HG02610 (cell line): ENCODE data around the gene GRIN2A.

Source experiments
- ATAC-seq: cut with Tn5 transposase; IDR thresholded peaks from one replicate; pipeline ENCODE4 v1.9.1; 2021; ENCODE audit warnings: mild to moderate bottlenecking, moderate library complexity; ENCODE audit not compliant: unreplicated experiment

Gene GRIN2A

DNA sequence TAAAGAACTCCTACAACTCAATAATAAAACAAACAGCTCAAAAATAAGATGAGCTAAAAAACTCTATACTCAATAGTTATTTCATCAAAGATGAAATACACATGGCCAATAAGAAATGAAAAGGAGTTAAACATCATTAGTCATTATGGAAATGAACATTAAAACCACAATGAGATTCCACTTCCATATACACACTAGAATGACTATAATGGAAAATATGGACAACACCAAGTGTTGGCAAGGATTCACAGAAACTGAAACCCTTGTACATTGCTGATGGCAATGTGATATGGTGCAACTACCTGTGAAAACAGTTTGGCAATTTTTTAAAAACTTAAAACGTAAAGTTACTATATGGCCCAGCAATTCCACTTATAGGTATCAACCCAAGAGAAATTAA is 91.4 kb downstream of the GRIN2A start:
- ATAC-seq, result no peak

DNA sequence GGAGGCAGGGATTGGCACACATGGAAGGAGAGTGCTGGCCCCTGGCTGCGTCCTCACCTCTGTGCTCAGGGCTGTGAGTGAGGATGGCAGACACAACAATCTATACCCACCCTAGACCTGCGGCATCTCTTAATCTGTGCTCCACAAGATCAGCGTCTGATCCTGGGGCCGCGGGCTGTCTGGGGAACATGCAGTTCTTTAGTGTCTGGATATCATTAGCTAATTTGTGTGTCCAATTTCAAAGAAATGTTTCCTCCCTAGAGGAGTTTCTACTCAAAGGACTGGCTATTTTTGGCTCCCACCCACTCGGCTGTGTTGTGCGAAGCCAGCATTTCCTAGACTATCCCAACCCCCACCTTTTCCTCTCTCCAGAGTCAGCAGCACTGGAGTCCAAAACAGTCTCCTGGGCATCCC is 93.8 kb downstream of the GRIN2A start:
- no peak for ATAC-seq

DNA sequence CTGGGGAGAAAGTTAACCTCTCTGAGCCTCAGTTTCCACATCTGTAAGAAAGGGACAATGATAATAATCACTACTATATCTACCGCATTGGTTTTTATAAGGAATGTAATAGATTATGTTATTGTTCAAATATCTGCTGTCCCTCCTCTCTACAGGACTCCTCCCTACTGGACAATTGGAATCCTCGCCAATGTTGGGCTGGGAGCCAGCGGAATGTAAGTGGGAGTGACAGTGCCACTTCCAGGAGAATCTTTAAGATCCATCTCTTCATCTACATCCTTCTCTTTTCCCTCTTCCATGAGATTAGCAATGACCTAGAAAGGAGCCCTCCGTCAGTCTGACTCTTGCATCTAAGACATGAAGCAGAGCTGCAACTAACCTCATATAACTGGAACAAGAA is 95.1 kb downstream of the GRIN2A start:
- ATAC-seq, result no peak

DNA sequence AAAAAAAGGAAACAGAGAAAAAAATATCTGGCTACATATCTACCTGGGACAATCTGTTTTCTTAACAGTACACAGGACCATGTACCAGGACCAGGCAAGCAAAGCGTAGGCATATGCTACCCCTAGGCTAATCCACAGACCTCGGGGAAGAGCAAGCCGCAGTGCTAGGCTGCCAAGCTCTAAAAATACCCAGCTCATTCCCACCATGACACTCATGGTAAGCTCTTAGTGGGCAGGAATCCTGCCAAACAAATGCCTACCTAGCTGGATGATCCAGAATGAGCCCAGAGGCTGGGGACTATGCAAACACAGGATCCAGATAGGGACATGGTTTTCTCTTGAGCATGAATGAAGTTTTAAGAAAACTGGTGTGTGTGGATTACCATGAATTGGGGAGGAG is 95.6 kb downstream of the GRIN2A start:
- ATAC-seq, result no peak

DNA sequence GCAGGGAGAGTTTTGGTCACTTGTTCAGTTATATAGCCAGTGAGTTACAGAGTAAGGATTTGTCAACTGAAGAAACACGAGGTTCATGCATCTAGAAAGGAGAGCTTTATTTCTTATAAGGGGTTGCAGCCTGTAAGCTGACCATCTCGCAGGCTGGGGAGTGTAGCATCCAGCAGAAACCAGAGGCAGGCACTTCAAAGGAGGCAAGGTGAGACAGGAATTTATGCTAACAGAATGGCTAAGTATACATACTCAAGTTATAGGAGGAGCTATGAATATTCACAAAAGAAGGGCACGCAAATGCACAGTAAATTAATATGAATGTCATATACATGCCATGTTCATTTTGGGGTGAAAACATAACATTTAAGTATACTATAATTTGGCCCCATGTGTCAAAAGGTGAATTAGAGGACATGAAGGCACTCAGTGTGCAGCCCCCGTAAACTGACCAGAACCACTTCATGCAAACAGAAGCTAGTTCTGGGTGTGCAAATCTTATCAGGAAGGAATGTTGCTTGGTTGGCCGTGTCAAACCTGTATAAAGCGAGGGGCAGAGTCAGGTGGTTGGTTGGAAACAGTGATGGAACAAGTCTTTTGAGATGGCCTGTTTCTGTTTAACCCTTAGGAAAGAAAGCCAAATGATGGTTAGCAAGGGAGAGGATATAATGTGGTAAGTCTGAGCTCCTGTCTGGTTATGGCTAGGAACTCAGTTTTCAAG is 97.0 kb downstream of the GRIN2A start:
- ATAC-seq, result no peak

DNA sequence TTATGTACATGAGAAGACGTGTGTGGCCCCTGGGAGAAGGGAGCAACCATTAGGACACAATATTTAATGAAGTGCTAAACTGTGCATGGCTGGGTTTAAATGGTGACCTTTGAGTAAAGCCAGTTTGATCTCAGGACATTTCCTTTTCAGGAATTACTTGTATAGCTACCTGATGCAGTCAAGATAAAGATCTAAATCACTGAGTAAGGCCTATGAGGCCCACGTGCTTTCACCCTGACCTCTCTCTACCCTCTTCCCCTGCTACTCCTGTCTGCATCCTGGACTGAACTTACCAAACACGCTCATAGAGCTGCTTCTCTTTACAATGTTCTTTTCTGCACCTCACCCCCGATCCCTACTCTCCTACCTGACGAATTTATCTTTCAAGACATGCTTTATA is 98.9 kb downstream of the GRIN2A start:
- ATAC-seq, result no peak

DNA sequence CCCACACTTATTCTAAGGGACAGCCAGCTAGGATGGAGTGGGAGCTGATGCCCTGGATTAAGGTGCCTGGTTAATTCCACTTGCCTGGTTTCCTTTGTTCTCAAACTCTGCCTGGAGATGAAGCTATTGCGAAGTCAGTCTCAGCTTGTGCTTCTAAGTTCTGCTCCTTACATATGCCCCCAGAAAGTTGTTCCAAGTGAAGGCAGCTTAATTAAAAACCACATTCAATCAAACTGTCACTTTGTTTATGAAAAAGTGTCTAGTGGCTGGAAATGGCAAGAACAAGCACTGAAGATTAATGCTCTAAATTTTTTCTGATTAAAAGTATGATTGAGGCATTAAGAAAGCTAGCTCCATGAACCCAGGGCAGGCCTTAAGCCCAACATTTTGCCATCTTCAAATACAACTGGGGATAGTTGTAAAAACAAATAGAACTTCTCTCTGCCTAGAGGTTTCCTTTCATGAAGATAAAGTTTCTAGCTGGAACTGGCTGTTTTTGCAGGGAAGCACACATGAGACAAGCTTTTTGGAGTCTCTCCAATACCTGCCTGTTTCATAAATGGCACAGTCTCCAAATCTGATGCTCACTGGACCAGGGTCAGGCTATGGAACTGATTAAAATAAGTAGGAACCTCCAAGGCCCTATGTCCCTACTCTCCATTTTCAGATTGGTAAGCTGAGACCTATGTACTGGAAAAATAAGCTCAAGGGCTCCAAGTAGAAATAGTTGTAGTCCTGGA is 100.9 kb downstream of the GRIN2A start:
- ATAC-seq, result no peak

DNA sequence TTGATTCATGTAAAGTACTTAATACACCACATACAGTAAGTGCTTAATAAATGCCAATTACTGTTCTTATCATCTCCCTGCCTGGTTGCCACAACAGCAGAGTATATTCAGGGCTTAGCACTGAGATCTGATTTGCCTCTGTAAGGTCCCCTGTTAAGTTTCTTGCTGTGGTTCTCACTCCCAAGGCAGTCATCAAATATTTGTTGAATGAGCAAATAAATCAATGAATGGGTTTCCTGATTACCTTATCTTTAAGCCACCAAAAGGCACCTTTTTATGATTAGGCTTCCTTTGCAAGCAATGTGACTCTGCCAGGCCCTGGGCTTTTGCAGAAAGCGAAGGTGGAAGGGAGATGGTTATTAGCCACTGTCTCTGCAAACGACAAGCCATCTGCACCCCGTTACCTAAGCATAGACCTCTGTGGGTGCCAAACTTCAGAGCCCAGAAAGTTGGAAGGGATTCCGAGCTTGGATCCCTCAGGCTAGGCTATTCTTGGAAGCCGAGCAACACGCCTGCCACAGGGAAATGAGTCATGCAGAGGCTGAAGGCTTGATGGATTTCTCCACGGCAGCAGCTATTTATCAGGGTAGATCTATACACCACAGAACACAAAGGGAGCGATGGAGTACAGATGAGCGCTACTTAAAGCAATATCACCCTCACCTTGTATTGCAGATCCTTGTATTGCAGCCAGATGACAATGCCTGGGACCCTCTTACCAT is 102.0 kb downstream of the GRIN2A start:
- no peak for ATAC-seq

DNA sequence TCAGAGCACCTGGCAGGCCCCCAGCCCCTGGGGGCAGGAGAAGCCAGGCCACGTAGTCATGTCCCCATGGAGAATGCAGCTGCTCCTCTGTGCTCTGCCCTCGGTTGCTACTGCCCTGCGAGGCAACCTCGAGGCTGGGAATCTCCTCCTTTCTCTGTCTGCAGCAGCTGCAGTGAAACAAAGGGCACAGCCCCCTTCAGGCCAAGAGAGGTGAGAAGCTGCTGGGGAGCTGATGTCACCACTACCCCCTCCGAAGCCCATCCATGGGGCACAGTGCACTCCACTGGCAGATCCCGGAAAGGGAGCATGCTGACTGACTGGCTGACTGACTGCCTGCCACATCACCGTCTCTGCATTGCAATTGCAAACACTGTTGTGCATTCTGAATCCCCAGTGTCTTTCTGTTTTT is 103.7 kb downstream of the GRIN2A start:
- ATAC-seq, result no peak

DNA sequence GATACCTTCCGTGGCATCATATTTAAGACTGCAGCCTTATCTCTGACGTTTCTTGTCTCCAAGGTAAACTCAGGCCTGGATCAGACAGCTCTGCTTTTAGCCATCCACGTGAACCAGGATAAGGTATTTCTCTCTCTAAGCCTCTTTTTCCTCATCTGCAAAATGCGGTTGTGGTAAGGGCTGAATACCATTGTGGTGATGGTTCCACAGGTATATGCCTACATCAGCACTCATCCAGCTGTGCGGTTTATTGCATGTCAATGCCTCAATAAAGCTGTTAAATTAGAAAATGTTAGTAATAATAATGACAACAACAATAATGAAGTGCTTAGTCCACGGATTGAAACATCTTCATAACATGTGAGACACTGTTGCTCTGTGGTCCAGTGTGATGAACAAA is 104.4 kb downstream of the GRIN2A start:
- ATAC-seq, result no peak

DNA sequence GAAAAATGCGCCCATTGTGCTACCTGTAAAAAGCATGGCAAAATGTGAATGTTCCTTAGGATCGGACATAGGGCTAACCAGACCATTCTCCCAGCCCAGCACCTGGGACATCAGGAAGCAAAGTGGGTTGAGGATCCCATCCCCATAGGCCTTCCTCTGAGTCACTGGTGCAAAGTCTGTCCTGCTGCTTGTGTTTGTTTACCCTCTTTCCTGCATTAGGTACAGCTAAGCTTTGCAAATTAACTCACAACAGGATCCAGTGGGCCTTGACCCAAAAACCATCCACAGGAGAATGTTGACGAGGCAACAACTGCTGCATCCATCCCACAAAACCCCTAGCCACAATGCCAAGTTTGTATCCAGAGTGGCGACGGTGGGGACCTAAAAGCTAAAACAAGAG is 106.2 kb downstream of the GRIN2A start:
- no peak for ATAC-seq

DNA sequence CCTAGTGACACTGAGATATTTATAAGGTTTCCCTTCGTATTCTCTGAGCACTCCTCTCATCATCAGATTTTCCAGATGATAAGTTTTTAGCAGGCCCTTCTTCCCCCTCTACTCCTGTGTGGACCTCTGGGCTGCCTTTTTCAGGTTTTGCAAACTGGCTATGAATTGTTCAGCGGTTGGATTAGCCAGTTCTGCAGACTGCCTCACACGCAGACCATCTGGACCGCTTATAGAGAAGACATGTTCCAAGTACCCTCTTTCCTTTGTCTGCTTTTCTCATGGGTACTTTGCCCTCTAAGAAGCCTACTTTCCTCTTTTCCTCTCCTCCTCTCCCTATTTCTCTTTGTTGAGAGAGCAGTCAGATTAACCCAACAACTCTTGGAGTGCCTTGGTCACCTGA is 111.6 kb downstream of the GRIN2A start:
- no peak for ATAC-seq

DNA sequence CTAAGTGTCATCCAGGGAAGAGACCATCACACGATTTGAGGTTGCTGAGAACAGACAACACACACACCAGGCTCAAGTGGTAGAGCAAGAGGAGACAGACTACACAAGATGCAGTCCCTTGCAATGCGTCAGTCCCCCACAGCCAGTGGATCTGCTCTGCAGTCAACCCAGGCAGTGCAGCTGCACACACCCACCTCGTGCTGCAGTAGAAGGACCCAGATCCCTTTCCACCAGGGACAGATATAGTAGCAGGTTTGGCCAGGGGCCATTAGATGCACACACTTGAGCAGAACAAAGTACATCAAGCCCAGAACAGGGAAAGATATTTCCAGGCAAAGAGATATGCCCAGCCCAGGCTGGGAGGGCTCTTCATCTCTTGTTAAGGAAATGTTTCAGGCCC is 112.9 kb downstream of the GRIN2A start:
- no peak for ATAC-seq

DNA sequence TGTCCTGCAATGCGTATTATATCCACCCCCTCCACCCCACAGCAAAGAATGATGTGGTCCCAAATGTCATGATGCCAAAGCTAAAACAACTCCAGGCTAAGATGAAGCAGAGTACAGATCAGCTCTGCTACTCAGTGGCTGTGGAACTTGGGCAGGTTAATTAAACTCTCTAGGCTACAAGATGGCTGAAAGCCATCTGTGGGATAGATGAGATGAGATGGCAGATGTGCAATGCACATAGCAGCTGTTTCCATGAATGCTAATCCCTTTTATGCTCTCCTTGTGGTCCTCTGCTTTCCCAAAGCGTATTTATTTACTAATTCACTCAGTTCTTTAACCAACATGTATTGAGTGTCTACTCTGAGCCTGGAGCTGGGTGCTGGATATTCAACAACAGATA is 114.4 kb downstream of the GRIN2A start:
- ATAC-seq, result no peak

DNA sequence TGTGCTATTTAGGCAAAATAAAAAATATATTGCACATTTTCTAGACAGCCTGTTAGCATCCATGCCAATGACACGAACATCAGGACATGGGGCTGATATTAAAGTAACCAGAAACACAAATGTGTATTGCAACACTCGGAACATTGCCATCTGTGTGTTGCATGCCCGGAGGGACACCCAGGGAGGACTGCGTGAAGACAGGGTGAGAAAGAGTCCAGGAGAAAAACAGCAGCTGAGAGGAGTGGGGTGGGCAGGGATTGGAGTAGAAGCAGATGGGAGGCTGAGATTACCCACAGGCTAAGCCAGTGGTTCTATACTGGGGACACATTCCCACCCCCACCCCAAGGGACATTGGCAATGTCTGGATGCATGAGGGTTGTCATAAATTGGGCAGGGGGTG is 114.8 kb downstream of the GRIN2A start:
- ATAC-seq, result no peak

DNA sequence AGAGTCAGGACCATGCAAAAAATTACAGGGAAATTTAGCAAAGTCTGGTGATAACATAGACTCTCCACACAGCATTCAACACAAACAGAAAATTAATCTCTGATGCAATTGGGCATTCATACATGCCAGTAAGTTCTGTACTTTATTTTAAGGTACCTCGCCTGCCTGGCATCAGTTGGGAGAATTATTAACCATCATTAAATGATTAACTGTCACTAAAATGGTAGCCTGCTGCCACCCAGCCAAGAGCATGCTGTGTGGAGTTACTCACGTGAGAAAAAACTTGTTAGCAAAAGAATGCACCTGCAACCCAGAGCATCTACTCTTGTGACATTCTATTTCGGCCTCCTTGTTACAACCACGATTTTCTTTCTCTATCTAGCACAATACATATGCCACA is 117.2 kb downstream of the GRIN2A start:
- no peak for ATAC-seq

DNA sequence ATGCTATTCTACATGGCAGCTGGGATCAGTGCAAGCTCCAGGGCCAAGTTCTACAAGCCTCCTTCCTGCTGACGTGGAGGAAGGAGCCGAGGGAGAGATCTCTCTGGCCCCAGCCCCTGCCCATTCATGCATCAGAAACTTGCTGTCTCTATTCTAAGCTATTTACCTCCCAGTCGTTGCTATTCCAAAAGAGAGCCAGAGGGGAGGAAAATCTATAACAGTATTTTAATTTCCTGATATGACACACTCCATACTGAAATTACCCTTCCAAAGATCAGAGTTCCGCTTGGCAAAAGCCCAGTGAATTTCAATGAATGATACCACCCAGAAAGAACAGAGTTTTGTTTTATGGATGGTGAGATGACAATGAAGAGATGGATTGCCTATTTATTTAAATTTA is 133.4 kb downstream of the GRIN2A start:
- no peak for ATAC-seq

DNA sequence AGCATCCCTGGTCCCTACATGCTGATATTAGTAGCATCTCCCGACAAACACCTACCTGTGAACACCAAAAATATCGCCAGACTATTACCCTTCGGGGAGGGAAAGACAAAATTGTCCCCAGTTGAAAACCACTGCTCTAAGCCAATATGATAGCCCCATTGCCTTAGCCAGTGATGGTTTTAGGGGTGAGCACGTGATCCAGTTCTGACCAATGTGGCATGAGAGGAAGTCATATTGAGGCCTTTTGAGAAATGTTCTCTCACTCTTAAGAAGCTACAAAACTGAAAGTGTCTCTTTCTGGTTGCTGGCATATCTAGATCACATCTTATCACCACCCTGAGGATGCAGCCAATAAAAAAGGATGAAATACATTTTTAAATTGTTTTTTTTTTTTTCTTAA is 136.3 kb downstream of the GRIN2A start:
- ATAC-seq, result no peak

DNA sequence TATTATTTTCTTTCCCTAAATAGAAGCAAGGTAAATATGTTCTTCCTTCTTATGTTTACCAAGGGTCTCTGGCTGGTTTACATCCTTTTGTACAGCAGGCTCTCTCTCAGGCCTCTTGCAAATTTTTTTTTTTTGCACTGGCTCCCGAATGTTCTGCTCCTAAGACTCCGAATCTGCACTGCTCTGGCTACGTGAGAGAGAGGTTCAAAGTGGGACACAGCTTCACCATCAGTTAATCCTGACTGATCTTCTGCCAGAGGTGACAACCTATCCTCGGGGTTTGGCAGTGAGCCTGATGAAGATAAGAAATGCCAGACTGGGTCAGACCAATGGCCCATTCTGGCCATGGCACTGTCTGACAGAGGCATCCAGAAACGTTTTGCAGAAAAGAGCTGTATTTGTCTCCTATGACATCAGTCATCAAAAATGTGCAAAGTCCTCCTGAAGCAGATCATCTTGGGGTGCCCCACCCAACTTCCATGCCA is 136.9 kb downstream of the GRIN2A start:
- no peak for ATAC-seq

DNA sequence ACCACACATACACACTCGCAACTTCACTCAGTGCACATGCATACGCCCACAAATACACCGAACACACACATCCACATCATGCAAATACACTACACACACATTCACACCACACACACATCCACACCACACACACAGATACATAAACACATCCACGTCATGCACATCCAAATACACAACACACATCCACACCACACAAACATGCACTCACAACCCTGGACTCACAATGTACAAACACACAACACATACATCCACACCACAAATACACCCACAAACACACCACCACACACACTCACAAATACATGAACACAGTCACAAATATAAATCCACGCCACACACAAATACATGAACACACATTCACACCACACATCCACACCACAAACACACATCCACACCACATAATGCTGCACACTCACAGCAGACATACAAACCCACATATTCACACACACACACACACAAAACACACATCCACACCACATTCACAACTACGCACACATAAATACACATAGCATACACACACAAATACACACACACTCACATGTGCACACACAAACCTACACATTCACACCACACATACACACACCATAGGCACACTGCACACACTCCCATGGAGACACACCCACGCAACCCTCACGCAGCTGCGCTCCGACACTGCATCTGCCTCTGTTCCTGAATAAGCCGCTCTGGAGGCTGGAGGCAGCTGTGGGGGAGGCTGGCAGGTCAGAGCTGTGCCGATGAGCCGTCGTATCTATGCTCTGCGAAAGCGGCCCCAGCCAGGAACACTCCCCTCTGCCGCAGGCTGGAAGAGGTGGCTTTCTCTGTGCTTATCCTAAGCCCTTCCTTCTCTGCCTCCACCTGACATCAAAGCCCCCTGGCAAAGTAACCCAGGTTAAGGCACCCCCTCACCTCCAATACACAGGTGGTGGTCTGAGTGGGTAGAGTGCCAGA is 141.8 kb downstream of the GRIN2A start:
- ATAC-seq, result no peak
